BLaER1 (cell line): ENCODE measurements around the gene KIDINS220.

ENCODE experiments used
- H3K27ac ChIP-seq: shearing (Covaris generic); formaldehyde crosslinking; 2 replicates; pipeline ENCODE4 v1.8.1; 2022
- H3K27me3 ChIP-seq: shearing (Covaris generic); formaldehyde crosslinking; 2 replicates; pipeline ENCODE4 v1.8.1; 2022
- H3K36me3 ChIP-seq: shearing (Covaris generic); formaldehyde crosslinking; 2 replicates; pipeline ENCODE4 v1.8.1; 2022
- H3K4me1 ChIP-seq: shearing (Covaris generic); formaldehyde crosslinking; 2 replicates; pipeline ENCODE4 v1.8.1; 2022
- H3K4me2 ChIP-seq: shearing (Covaris generic); formaldehyde crosslinking; 2 replicates; pipeline ENCODE4 v1.8.1; 2022
- H3K4me3 ChIP-seq: shearing (Covaris generic); formaldehyde crosslinking; 2 replicates; pipeline ENCODE4 v1.8.1; 2022
- H3K9ac ChIP-seq: shearing (Covaris generic); formaldehyde crosslinking; 2 replicates; pipeline ENCODE4 v1.8.1; 2022
- H3K9me3 ChIP-seq: shearing (Covaris generic); formaldehyde crosslinking; 2 replicates; pipeline ENCODE4 v1.8.1; 2022
- H4K20me1 ChIP-seq: shearing (Covaris generic); formaldehyde crosslinking; 2 replicates; pipeline ENCODE4 v1.8.1; 2022
- Cebpa-rat ChIP-seq: shearing (Covaris generic); IDR thresholded peaks from 2 replicates; pipeline ENCODE4 v1.8.1; 2022

KIDINS220 gene

GRCh38 chr2:8798393-8798792 is 39.0 kb downstream of the KIDINS220 start:
- no peak overlapping the region for H3K4me2 ChIP-seq
- TF ChIP-seq Cebpa-rat, result no peak
- H3K4me3 ChIP-seq, result no peak overlapping the region
- H4K20me1 ChIP-seq, result no peaks in the 10 kb centered on the region
- no peaks in the 10 kb centered on the region for H3K9me3 ChIP-seq
- no peak overlapping the region for H3K27ac ChIP-seq
- peaks cover 91% of the 10 kb centered on the region for H3K36me3 ChIP-seq
- no peaks in the 10 kb centered on the region for H3K4me1 ChIP-seq
- H3K9ac ChIP-seq, result no peak overlapping the region
- no peaks in the 10 kb centered on the region for H3K27me3 ChIP-seq

DNA sequence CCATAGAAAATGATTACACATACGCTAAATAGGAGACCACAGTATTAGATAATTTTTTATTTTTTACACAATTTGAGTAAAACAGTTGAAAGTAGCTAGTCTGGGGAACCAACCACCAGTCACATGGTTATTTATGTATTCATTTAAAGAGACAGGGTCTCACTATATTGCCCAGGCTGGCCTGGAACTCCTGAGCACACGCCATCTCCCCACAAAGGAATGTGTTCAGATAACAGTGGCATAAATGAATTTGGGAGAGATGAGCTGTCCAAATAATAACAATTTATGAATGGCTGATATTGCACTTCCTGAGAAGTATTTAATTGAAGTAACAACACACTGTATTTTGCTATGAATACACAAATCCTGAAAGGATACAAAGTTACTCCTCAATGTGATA is 39.7 kb downstream of the KIDINS220 start:
- Histone ChIP-seq H3K9ac (no peak overlapping the region), H3K4me1 (no peaks in the 10 kb centered on the region), H4K20me1 (no peaks in the 10 kb centered on the region), H3K9me3 (no peaks in the 10 kb centered on the region), H3K4me3 (no peak overlapping the region), H3K27ac (no peak overlapping the region), H3K27me3 (no peaks in the 10 kb centered on the region), H3K4me2 (no peak overlapping the region), H3K36me3 (peaks cover 93% of the 10 kb centered on the region)
- no peak for TF ChIP-seq Cebpa-rat

DNA sequence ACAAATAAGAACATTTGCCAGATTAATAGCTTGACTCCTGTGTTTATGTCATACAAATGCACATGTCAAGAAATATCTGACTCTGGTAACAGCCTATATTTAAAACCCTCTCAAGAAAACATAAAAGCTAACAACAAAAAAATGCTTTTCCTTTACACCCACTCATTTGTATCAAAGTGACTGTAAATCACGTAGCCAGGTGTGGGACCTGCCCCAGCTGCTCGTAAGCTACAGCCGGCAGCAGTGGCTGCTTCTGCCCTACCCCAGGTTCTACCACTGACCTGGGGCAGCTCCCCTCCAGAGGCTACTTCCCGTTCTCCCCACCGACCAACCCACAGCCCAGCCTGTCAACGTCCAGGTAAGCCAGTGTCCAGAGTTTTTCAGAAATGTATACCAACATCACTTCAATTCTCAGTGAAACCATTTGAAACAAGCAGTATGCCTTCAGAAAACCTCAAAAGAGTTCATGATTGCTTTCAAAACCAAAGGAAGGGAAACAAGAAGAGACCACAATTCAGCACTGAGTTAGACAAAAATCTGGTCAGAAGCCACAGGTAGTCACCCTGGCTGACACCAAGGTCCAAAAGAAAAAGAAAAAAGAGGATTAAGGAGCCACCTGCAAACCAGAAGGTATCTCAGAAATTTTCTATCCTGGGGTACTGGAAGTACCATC is 40.4 kb downstream of the KIDINS220 start:
- H3K4me1 ChIP-seq, result no peaks in the 10 kb centered on the region
- TF ChIP-seq Cebpa-rat, result no peak

DNA sequence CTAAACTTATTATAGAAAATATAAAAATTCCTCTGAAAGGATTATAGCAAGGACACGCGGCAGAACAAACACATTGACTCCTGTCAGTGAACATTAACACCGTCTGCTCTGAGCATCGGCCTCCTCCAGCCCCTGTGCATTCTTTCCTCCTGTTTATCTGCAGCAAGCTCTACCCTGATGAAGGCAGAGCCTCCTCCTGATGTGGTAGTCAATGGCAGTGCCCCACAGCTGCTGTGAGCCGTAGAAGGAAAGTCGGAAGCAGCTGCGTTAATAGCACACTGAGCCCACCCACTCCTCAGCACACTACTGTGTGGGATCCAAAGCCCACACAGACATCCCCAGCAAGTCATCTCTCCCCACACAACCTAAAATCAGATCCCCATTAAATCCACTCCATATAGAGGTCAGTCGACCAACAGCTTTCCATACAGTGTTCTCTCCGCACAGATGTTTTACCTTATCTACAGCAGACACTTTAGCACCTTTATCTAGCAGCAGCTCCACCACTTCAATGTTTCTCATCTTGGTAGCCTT is 41.0 kb downstream of the KIDINS220 start:
- H3K9me3 ChIP-seq, result no peaks in the 10 kb centered on the region
- peaks cover 80% of the 10 kb centered on the region for H3K36me3 ChIP-seq
- no peak overlapping the region for H3K9ac ChIP-seq
- no peak overlapping the region for H3K4me2 ChIP-seq
- no peaks in the 10 kb centered on the region for H3K27me3 ChIP-seq
- no peaks in the 10 kb centered on the region for H3K4me1 ChIP-seq
- no peak overlapping the region for H3K4me3 ChIP-seq
- H3K27ac ChIP-seq, result no peak overlapping the region
- TF ChIP-seq Cebpa-rat, result no peak
- no peaks in the 10 kb centered on the region for H4K20me1 ChIP-seq

More for the DNA sequence above, 40.4 kb downstream of the KIDINS220 start:
- Histone ChIP-seq H3K9ac (no peak overlapping the region), H4K20me1 (no peaks in the 10 kb centered on the region), H3K27ac (no peak overlapping the region), H3K27me3 (no peaks in the 10 kb centered on the region), H3K9me3 (no peaks in the 10 kb centered on the region), H3K4me2 (no peak overlapping the region), H3K36me3 (peaks cover 86% of the 10 kb centered on the region), H3K4me3 (no peak overlapping the region)

GRCh38 chr2:8794923-8795825 is 42.2 kb downstream of the KIDINS220 start:
- TF ChIP-seq Cebpa-rat, result no peak

GRCh38 chr2:8790739-8791162 is 46.7 kb downstream of the KIDINS220 start:
- Histone ChIP-seq H3K27ac (no peak overlapping the region), H3K9me3 (no peaks in the 10 kb centered on the region), H3K27me3 (no peaks in the 10 kb centered on the region), H3K9ac (no peak overlapping the region), H3K4me2 (no peak overlapping the region), H3K4me3 (no peak overlapping the region), H3K36me3 (peaks cover 76% of the 10 kb centered on the region), H3K4me1 (peaks cover 7% of the 10 kb centered on the region), H4K20me1 (no peaks in the 10 kb centered on the region)
- no peak for TF ChIP-seq Cebpa-rat

More at GRCh38 chr2:8794923-8795825, 42.2 kb downstream of the KIDINS220 start:
- peaks cover 78% of the 10 kb centered on the region for H3K36me3 ChIP-seq
- no peaks in the 10 kb centered on the region for H4K20me1 ChIP-seq
- H3K9ac ChIP-seq, result no peak overlapping the region
- H3K27me3 ChIP-seq, result no peaks in the 10 kb centered on the region
- H3K4me3 ChIP-seq, result no peak overlapping the region
- no peak overlapping the region for H3K4me2 ChIP-seq
- H3K27ac ChIP-seq, result no peak overlapping the region
- peaks cover 7% of the 10 kb centered on the region for H3K4me1 ChIP-seq
- no peaks in the 10 kb centered on the region for H3K9me3 ChIP-seq

DNA sequence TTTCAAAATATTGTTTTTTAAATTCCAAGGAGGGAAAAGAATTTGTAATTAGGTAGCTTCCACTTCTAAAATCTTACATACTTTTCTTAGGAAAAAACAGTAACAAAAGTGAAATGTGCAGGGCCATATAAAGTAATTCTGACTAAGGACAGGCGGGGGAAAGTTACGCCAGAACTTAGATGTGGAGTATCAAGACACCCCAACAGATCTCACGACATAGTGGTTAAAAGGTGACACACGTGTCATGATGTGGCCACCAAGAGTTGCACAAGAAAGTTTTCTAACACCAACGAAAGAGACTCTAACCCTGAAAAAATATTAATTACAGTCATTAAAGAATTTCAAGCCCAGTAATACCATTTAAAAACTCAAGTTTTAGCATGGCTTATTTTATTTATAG is 51.0 kb downstream of the KIDINS220 start:
- Histone ChIP-seq H4K20me1 (no peaks in the 10 kb centered on the region), H3K4me3 (no peak overlapping the region), H3K27ac (no peak overlapping the region), H3K36me3 (peaks cover 80% of the 10 kb centered on the region), H3K4me1 (peaks cover 7% of the 10 kb centered on the region), H3K27me3 (no peaks in the 10 kb centered on the region), H3K4me2 (no peak overlapping the region), H3K9me3 (no peaks in the 10 kb centered on the region), H3K9ac (no peak overlapping the region)
- no peak for TF ChIP-seq Cebpa-rat

- peaks cover 77% of the 10 kb centered on the region for H3K36me3 ChIP-seq
- no peaks in the 10 kb centered on the region for H3K4me1 ChIP-seq
- H3K27ac ChIP-seq, result no peak overlapping the region
- no peak for TF ChIP-seq Cebpa-rat
- no peaks in the 10 kb centered on the region for H3K27me3 ChIP-seq
- H3K9ac ChIP-seq, result no peak overlapping the region
- H3K4me3 ChIP-seq, result no peak overlapping the region
- no peak overlapping the region for H3K4me2 ChIP-seq
- H3K9me3 ChIP-seq, result no peaks in the 10 kb centered on the region
- no peaks in the 10 kb centered on the region for H4K20me1 ChIP-seq
Observed at GRCh38 chr2:8779795-8780671, 57.4 kb downstream of the KIDINS220 start.

DNA sequence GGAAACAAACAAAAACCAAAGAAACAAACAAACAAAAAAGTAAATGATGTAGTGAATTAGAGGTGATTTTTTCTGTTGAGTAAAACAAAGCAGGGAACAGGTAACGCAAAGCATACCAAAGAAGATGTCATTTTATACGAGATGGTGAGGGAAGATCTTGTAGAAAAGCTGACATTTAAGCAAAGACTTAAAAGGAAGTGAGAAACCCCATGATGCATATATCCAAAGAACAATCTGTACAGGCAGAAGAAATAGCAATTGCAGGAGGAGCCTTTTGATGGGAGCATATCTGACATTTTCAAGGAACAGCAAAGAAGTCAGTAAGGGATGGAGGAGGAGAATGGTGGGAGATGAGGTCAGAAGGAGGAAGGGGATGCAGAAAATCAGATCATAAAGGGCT is 63.0 kb downstream of the KIDINS220 start:
- no peaks in the 10 kb centered on the region for H3K27me3 ChIP-seq
- H3K36me3 ChIP-seq, result peaks cover 69% of the 10 kb centered on the region
- H3K4me3 ChIP-seq, result no peak overlapping the region
- no peak overlapping the region for H3K9ac ChIP-seq
- H3K4me2 ChIP-seq, result no peak overlapping the region
- H3K4me1 ChIP-seq, result no peaks in the 10 kb centered on the region
- H3K9me3 ChIP-seq, result no peaks in the 10 kb centered on the region
- no peaks in the 10 kb centered on the region for H4K20me1 ChIP-seq
- TF ChIP-seq Cebpa-rat, result no peak
- H3K27ac ChIP-seq, result no peak overlapping the region
